ENCODE measurements around the gene TBC1D25. TPM values are rescaled to one million over a fixed set of nuclear protein-coding genes. Genes with fewer than 3 reads are reported as not detected.

Gene TBC1D25
- total and polyA plus RNA-seq, 2 of the 4 experiments (the other 2 are of a cell fraction), result 11.3 to 15.9 TPM

DNA sequence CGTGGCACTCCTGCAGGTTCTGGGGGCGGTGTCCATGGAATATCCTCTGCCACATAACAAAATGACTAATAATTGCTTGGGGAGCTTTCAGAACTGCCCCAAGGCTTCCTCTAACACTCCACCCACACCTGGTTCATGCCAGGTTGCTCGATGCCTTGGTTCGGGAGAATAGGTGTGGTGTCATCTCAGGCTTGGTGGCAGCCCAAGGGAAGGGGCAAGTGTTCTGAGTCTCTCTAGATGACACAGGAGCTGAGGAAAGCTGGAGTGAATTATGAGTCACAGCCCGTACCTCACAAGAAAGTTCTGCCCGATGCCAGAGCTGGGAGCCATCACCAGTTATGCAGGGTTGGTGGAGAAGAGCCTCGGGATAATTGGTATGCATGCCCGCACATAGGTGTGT, 48.9 kb upstream of the TBC1D25 start:
- Histone ChIP-seq H2BK120ac (ENCODE audit: low read depth, low read length) (no peak overlapping the region), H3K4me3 (ENCODE audit: insufficient read depth, low read depth, low read length) (no peak overlapping the region), H2AFZ (replicated peaks; ENCODE audit: low read length, poor library complexity) (no peak overlapping the region), H2BK20ac (ENCODE audit: low read depth, low read length) (no peak overlapping the region), H3K27ac (ENCODE audit: insufficient read depth, low read length) (no peak overlapping the region), H3K4me2 (ENCODE audit: low read depth, low read length) (no peak overlapping the region), H3K36me3 (ENCODE audit: control insufficient read depth, insufficient read depth, low read length) (peaks cover 3% of the 10 kb centered on the region; the same call in 1 of the 2 replicates), H3K27me3 (ENCODE audit: control insufficient read depth, insufficient read depth, low read length) (no peaks in the 10 kb centered on the region), H2BK5ac (ENCODE audit: low read depth, low read length, poor library complexity, severe bottlenecking) (no peak overlapping the region), H2AK5ac (ENCODE audit: low read depth, low read length) (no peak overlapping the region), H4K91ac (ENCODE audit: insufficient read depth, low read depth, low read length) (no peak overlapping the region), H3K23ac (ENCODE audit: low read depth, low read length) (no peak overlapping the region), H4K5ac (ENCODE audit: low read depth, low read length) (no peak overlapping the region), H3K79me1 (ENCODE audit: low read depth in 1 of 2, low read length in 2 of 2) (no peaks in the 10 kb centered on the region), H3K14ac (replicated peaks; ENCODE audit: low read depth, low read length) (no peak overlapping the region), H2BK15ac (ENCODE audit: low read depth, low read length) (no peak overlapping the region), H4K20me1 (ENCODE audit: insufficient read depth, low read length) (no peaks in the 10 kb centered on the region), H3K56ac (ENCODE audit: extremely low read depth, insufficient read depth, low read length) (no peak overlapping the region), H3K9me1 (ENCODE audit: insufficient read depth, low read length) (peaks cover 11% of the 10 kb centered on the region), H3K9me3 (ENCODE audit: control insufficient read depth, insufficient read depth, low read length) (no peaks in the 10 kb centered on the region; the same call in 1 of the 2 replicates), H3K18ac (ENCODE audit: low read depth, low read length) (no peak overlapping the region), H3K9ac (ENCODE audit: low read depth, low read length) (no peak overlapping the region), H4K8ac (ENCODE audit: low read depth in 2 of 2, low read length in 2 of 2) (no peak overlapping the region), H3K4me1 (ENCODE audit: control insufficient read depth, insufficient read depth, low read length) (peaks cover 5% of the 10 kb centered on the region), H3K4ac (ENCODE audit: low read depth, low read length) (no peak overlapping the region), H2AK9ac (replicated peaks; ENCODE audit: low read depth, low read length, poor library complexity) (no peak overlapping the region)
- dilution Hi-C loops (cut with HindIII; ENCODE audit: low sequenced_read_pairs, unreplicated experiment) (no loop called here), in situ Hi-C loops (cut with MboI; ENCODE audit: low sequenced_read_pairs) (loop anchor here (10.0 kb wide), 1 partner anchor 406 kb away; no protein-coding TSS in a partner anchor), intact Hi-C loops (cut with micrococcal nuclease) (loop anchor here (5.0 kb wide), 2 partner anchors 463 to 653 kb away; partner anchors contain the start of gene ZNF81)
- BruUV-seq (replicated peaks), result no TSS peak
- CTCF ChIA-PET, result no interaction called here
- ATAC-seq (ENCODE audit: low read depth) (no peak), DNase-seq (no peak)
- TF ChIP-seq BHLHE40 (IDR thresholded peaks at IDR 0.05; ENCODE audit: low read depth, low read length) (no peak), SMC3 (IDR thresholded peaks at IDR 0.05; ENCODE audit: low read depth, low read length) (no peak), RFX5 (IDR thresholded peaks at IDR 0.05; ENCODE audit: low read depth, low read length) (no peak), MXI1 (IDR thresholded peaks at IDR 0.05; ENCODE audit: borderline replicate concordance, low read depth, low read length) (no peak), POLR2A (IDR thresholded peaks at IDR 0.05; ENCODE audit: low read depth, low read length) (no peak), MAZ (IDR thresholded peaks at IDR 0.05; ENCODE audit: borderline replicate concordance, low read depth, low read length) (no peak), RCOR1 (IDR thresholded peaks at IDR 0.05; ENCODE audit: insufficient replicate concordance, low read length) (no peak), CEBPB (IDR thresholded peaks at IDR 0.05; ENCODE audit: low read depth, low read length) (no peak), FOS (IDR thresholded peaks at IDR 0.05; ENCODE audit: low read depth, low read length) (no peak), CHD1 (IDR thresholded peaks at IDR 0.05; ENCODE audit: low read depth, low read length) (no peak), RAD21 (IDR thresholded peaks at IDR 0.05; ENCODE audit: low read length) (no peak), NFE2L2 (IDR thresholded peaks at IDR 0.05; ENCODE audit: low read depth, low read length) (no peak)
- TF ChIP-seq, protein P1, sequence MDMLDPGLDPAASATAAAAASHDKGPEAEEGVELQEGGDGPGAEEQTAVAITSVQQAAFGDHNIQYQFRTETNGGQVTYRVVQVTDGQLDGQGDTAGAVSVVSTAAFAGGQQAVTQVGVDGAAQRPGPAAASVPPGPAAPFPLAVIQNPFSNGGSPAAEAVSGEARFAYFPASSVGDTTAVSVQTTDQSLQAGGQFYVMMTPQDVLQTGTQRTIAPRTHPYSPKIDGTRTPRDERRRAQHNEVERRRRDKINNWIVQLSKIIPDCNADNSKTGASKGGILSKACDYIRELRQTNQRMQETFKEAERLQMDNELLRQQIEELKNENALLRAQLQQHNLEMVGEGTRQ (IDR thresholded peaks at IDR 0.05; ENCODE audit: low read depth, low read length), result no peak
- TF ChIP-seq, protein P2, sequence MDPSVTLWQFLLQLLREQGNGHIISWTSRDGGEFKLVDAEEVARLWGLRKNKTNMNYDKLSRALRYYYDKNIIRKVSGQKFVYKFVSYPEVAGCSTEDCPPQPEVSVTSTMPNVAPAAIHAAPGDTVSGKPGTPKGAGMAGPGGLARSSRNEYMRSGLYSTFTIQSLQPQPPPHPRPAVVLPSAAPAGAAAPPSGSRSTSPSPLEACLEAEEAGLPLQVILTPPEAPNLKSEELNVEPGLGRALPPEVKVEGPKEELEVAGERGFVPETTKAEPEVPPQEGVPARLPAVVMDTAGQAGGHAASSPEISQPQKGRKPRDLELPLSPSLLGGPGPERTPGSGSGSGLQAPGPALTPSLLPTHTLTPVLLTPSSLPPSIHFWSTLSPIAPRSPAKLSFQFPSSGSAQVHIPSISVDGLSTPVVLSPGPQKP (IDR thresholded peaks at IDR 0.05; ENCODE audit: borderline replicate concordance, low read depth, low read length), result no peak
- WGBS, 2 experiments (ENCODE audit: extremely low coverage in 2 of 2, insufficient read length in 1 of 2), result 92% methylated on average over 2 of the region's 8 CpGs; no CpG with 5 or more reads in 1 of the 2 experiments
- POLR2A ChIA-PET (ENCODE audit: unreplicated experiment), result no interaction called here

Measured in IMR-90 (cell line).